Measurements from ENCODE around the gene TCF7L1.

DNA sequence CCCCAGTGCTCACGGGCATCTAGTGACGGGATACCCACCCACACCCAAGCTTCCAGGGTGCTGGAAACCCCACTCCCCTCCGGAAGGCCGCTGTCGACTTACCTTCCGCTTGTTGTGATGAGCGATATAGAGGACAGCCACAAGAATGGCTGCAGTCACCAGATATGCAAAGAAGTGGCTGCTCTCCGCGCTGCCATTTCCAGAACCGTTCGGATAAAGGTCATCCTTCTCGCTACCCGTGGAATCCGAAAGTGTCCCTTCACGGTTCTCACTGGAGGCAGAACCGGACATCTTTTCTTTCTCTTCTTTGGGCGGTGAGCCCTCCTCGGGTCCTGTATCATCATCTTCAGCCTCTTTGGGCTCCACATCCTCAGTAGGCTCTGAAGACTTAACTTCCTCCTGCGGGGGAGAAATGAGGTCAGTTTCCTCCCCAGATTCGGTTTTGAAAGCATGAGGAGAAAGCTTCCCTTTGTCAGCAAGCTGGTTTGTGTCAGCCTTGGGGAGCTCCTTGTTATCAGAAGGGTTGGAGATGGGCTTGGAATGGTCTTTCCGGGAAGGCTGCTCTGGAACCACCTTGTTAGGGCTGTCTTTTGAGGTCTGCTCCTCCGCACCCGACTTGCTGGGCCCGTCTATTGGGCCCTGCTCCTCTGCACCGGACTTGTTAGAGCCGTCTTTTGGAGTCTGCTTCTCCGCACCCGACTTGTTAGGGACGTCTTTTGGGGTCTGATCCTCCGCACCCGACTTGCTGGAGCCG, 193.4 kb downstream of the TCF7L1 start:
- TF ChIP-seq CREB1 (IDR thresholded peaks at IDR 0.05; ENCODE audit: low read depth) (no peak), TCF12 (IDR thresholded peaks at IDR 0.05; ENCODE audit: low read depth) (no peak), EP300 (IDR thresholded peaks at IDR 0.05; ENCODE audit: borderline replicate concordance) (no peak)
